ENCODE data around the gene WDR82. TPM values are rescaled to one million over a fixed set of nuclear protein-coding genes. Genes with fewer than 3 reads are reported as not detected.
A peak's percentile ranks its signal among the peaks of the same experiment; 100 is the strongest.

The WDR82 gene
- total and polyA plus RNA-seq, 9 of the 15 experiments (the other 6 are each of a cell fraction or from before 2014, with no cell fraction given): 6.4 to 62.9 (median 37.1) TPM

GRCh38 chr3:52288674-52289073 lies 10.2 kb upstream of the WDR82 start:
- no peak for TF ChIP-seq ZNF277 (CRISPR knock-in tag; IDR thresholded peaks at IDR 0.05; ENCODE audit: borderline replicate concordance)
- no peak for TF ChIP-seq KHSRP (IDR thresholded peaks at IDR 0.05)
- no peak for TF ChIP-seq ZNF408 (CRISPR knock-in tag; IDR thresholded peaks at IDR 0.05; ENCODE audit: low read depth)
- TF ChIP-seq NELFE (IDR thresholded peaks at IDR 0.05; ENCODE audit: insufficient read depth, insufficient read length): no peak
- no peak for TF ChIP-seq ZNF707 (CRISPR knock-in tag; conservative IDR thresholded peaks at IDR 0.05)
- no peak for TF ChIP-seq ESRRB (CRISPR knock-in tag; IDR thresholded peaks at IDR 0.05; ENCODE audit: borderline replicate concordance)
- TF ChIP-seq DLX4 (CRISPR knock-in tag; IDR thresholded peaks at IDR 0.05): no peak
- TF ChIP-seq HLTF (IDR thresholded peaks at IDR 0.05): no peak
- no peak for TF ChIP-seq COPS2 (conservative IDR thresholded peaks at IDR 0.05)
- Histone ChIP-seq H3K27me3 (ENCODE audit: control insufficient read depth in 2 of 2, insufficient read depth in 2 of 2, low read length in 2 of 2) (no peaks in the 10 kb centered on the region), H4K20me1 (replicated peaks; ENCODE audit: control insufficient read depth, insufficient read depth, low read length) (no peaks in the 10 kb centered on the region), H3K9me1 (ENCODE audit: control insufficient read depth, insufficient read depth, low read length) (peaks cover 3% of the 10 kb centered on the region), H3K79me2 (ENCODE audit: control insufficient read depth, insufficient read depth, low read length) (peaks cover 21% of the 10 kb centered on the region), H2AFZ (ENCODE audit: low read depth, low read length) (peak overlapping the region; percentile 98), H3K4me1 (replicated peaks in 1 of 2; ENCODE audit: control insufficient read depth in 2 of 2, insufficient read depth in 2 of 2, low read length in 2 of 2) (peaks cover 13 to 24% of the 10 kb centered on the region in 2 experiments; a peak in 4 of 5 replicates), H3K27ac (ENCODE audit: extremely low read depth, low read depth, low read length) (peak overlapping the region; percentile 98; the same call in 2 of the 3 replicates), H3K9me3 (replicated peaks; ENCODE audit: control insufficient read depth, insufficient read depth, low read depth, low read length) (no peaks in the 10 kb centered on the region), H3K4me2 (ENCODE audit: insufficient read depth, low read length) (peak overlapping the region; percentile 90), H3K4me3 (peak overlapping the region; percentile 85), H3K36me3 (ENCODE audit: control insufficient read depth, insufficient read depth, low read length) (peaks cover 4% of the 10 kb centered on the region; the same call in 2 of the 3 replicates), H3K9ac (ENCODE audit: insufficient read depth in 1 of 2, low read depth in 2 of 2, low read length in 2 of 2) (peak overlapping the region in 1 of 2 experiments; percentile 93; a peak in 2 of 4 replicates)
- ATAC-seq: no peak
- POLR2A ChIA-PET: interaction anchor here (0.6 to 2.8 kb wide), 7 partner anchors 9 to 293 kb away, joined by 3 to 29 read pairs (median 4); partner anchors contain the start of genes RPL29 and WDR82
- intact Hi-C loops (cut with micrococcal nuclease) (loop anchor here (5.0 kb wide), 1 partner anchor 286 kb away; no protein-coding TSS in a partner anchor), in situ Hi-C loops (cut with MboI) (no loop called here)
- no TSS peak for BruUV-seq (replicated peaks)
- CTCF ChIA-PET (ENCODE audit: low intra/inter-chr PET ratio): interaction anchor here (1.0 kb wide), 1 partner anchor 57 kb away, joined by 3 read pairs; no protein-coding TSS in a partner anchor
- 57% methylated on average over 5 of the region's 6 CpGs for WGBS (ENCODE audit: insufficient coverage, low coverage, missing lambda C conversion rate)
- no peak for FAIRE-seq
- no peak for DNase-seq (ENCODE audit: extremely low read depth in 1 of 4, low spot score in 3 of 4)
